WERI-Rb-1 (cell line): ENCODE results near the gene PKHD1.

Source experiments
- DNase-seq: peaks from one replicate; pipeline ENCODE4 v3.0.0-alpha.2; 2020
- H3K27ac ChIP-seq: fragments of 250-450 bp; sonication (Bioruptor Pico); 2 replicates; pipeline ENCODE4 v1.5.1; 2020; ENCODE audit warnings: mild to moderate bottlenecking, moderate library complexity
- H3K27me3 ChIP-seq: fragments of 250-450 bp; sonication (Bioruptor Pico); 2 replicates; pipeline ENCODE4 v1.5.1; 2021; ENCODE audit warnings: mild to moderate bottlenecking, low read depth, moderate library complexity; ENCODE audit not compliant: insufficient read depth, severe bottlenecking
- H3K36me3 ChIP-seq: fragments of 250-450 bp; sonication (Bioruptor Pico); 2 replicates; pipeline ENCODE4 v1.5.1; 2020; ENCODE audit warnings: mild to moderate bottlenecking, moderate library complexity
- H3K4me3 ChIP-seq: 2 replicates; pipeline ENCODE4 v1.5.1; 2011; ENCODE audit warnings: low read depth, mild to moderate bottlenecking, control low read depth, low read length
- H3K9me3 ChIP-seq: fragments of 250-450 bp; sonication (Bioruptor Pico); 2 replicates; pipeline ENCODE4 v1.5.1; 2021; ENCODE audit warnings: mild to moderate bottlenecking, moderate library complexity; ENCODE audit not compliant: severe bottlenecking
- CTCF ChIP-seq: IDR thresholded peaks from 2 replicates; pipeline ENCODE4 v1.5.1; 2011; ENCODE audit warnings: low read depth, mild to moderate bottlenecking, control low read depth, inconsistent platforms, low read length

PKHD1 gene

GRCh38 chr6:51626391-51626790 lies 461.0 kb downstream of the PKHD1 start:
- TF ChIP-seq CTCF, result no peak
- no peaks in the 10 kb centered on the region for H3K27me3 ChIP-seq
- DNase-seq, result no peak
- no peaks in the 10 kb centered on the region for H3K9me3 ChIP-seq
- no peak overlapping the region for H3K27ac ChIP-seq
- H3K36me3 ChIP-seq, result no peaks in the 10 kb centered on the region
- no peak overlapping the region for H3K4me3 ChIP-seq

GRCh38 chr6:51625566-51625965 lies 461.8 kb downstream of the PKHD1 start:
- DNase-seq, result peak; percentile 27
- Histone ChIP-seq H3K4me3 (peak overlapping the region; percentile 22), H3K27me3 (no peaks in the 10 kb centered on the region), H3K36me3 (no peaks in the 10 kb centered on the region), H3K27ac (peak overlapping the region; percentile 35), H3K9me3 (no peaks in the 10 kb centered on the region)
- no peak for TF ChIP-seq CTCF

GRCh38 chr6:51620971-51621370 lies 466.4 kb downstream of the PKHD1 start:
- no peak for DNase-seq
- no peak for TF ChIP-seq CTCF
- Histone ChIP-seq H3K36me3 (no peaks in the 10 kb centered on the region), H3K27ac (no peak overlapping the region), H3K9me3 (no peaks in the 10 kb centered on the region), H3K27me3 (no peaks in the 10 kb centered on the region), H3K4me3 (no peak overlapping the region)

- H3K4me3 ChIP-seq, result no peak overlapping the region
- no peaks in the 10 kb centered on the region for H3K36me3 ChIP-seq
- H3K9me3 ChIP-seq, result no peaks in the 10 kb centered on the region
- no peak overlapping the region for H3K27ac ChIP-seq
- TF ChIP-seq CTCF, result no peak
- no peaks in the 10 kb centered on the region for H3K27me3 ChIP-seq
- no peak for DNase-seq
These were observed 468.2 kb downstream of the PKHD1 start for GRCh38 chr6:51619042-51619799.

- TF ChIP-seq CTCF, result no peak; the same call in 1 of the 2 replicates
- Histone ChIP-seq H3K27ac (no peak overlapping the region), H3K9me3 (no peaks in the 10 kb centered on the region), H3K36me3 (no peaks in the 10 kb centered on the region), H3K4me3 (no peak overlapping the region), H3K27me3 (no peaks in the 10 kb centered on the region)
- DNase-seq, result no peak
These were observed 468.9 kb downstream of the PKHD1 start for GRCh38 chr6:51618563-51618962.

GRCh38 chr6:51617751-51618150 lies 469.7 kb downstream of the PKHD1 start:
- TF ChIP-seq CTCF, result no peak
- no peaks in the 10 kb centered on the region for H3K36me3 ChIP-seq
- no peak for DNase-seq

More at GRCh38 chr6:51617751-51618150, 469.7 kb downstream of the PKHD1 start:
- no peaks in the 10 kb centered on the region for H3K27me3 ChIP-seq
- H3K4me3 ChIP-seq, result no peak overlapping the region
- no peaks in the 10 kb centered on the region for H3K9me3 ChIP-seq
- no peak overlapping the region for H3K27ac ChIP-seq
